ENCODE results near the gene LCORL.

DNA sequence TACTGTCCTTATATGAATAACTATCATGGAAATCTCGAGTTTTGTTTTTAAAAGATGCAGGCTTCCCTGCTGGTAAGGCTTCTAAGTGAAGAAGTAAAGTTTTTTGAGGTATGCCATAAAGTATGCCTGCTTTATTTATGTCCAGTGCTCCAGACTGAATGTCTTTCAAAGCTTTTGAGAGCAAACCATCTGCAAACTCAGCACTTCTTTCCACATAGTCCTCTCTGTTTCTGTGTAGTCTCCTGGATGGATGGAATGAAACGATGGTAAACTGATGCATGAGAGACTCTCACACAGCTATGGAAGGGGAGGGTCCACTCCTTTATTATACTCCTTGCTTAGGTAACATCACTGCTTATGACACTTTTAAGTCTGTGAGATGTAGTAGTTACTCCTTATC, 137.0 kb downstream of the LCORL start:
- TF ChIP-seq, protein P1, sequence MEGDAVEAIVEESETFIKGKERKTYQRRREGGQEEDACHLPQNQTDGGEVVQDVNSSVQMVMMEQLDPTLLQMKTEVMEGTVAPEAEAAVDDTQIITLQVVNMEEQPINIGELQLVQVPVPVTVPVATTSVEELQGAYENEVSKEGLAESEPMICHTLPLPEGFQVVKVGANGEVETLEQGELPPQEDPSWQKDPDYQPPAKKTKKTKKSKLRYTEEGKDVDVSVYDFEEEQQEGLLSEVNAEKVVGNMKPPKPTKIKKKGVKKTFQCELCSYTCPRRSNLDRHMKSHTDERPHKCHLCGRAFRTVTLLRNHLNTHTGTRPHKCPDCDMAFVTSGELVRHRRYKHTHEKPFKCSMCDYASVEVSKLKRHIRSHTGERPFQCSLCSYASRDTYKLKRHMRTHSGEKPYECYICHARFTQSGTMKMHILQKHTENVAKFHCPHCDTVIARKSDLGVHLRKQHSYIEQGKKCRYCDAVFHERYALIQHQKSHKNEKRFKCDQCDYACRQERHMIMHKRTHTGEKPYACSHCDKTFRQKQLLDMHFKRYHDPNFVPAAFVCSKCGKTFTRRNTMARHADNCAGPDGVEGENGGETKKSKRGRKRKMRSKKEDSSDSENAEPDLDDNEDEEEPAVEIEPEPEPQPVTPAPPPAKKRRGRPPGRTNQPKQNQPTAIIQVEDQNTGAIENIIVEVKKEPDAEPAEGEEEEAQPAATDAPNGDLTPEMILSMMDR (IDR thresholded peaks at IDR 0.05) = no peak
- no peak for TF ChIP-seq POLR2A (IDR thresholded peaks at IDR 0.05)

All from esophagus squamous epithelium (tissue), 4 donors.